Epithelial cell of esophagus (primary cell): ENCODE measurements around the gene PPCDC.

Experiments used
- DNase-seq: peaks from one replicate; pipeline ENCODE4 v3.0.0; 2010; ENCODE audit warnings: low read depth
- H3K4me3 ChIP-seq: 2 replicates; pipeline ENCODE4 v1.5.1; 2011; ENCODE audit warnings: mild to moderate bottlenecking, low read length, control low read depth
- TF ChIP-seq, protein P1 (sequence below): IDR thresholded peaks from 2 replicates; pipeline ENCODE4 v1.5.1; 2011; ENCODE audit warnings: low read depth, mild to moderate bottlenecking, low read length, control low read depth, inconsistent platforms; ENCODE audit not compliant: insufficient read depth; ENCODE audit errors: missing control alignments

Gene PPCDC

DNA sequence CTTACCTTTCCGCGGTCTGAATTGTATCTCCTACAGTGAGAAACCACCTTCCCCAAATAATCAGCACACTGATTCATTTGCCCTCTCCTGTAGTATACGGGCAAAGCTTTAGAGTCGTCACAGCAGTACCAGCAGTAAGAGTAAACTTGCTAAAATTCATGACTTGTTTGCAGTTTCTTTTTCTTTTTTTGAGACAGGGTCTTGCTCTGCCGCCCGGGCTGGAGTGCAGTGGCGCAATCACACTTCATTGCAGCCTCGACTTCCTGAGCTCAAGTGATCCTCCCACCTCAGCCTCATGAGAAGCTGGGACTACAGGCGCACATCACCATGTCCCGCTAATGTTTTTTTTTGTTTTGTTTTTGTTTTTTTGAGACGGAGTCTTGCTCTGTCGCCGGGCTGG lies 16.2 kb upstream of the PPCDC start:
- DNase-seq, result no peak
- no peak overlapping the region for H3K4me3 ChIP-seq
- TF ChIP-seq, protein P1, sequence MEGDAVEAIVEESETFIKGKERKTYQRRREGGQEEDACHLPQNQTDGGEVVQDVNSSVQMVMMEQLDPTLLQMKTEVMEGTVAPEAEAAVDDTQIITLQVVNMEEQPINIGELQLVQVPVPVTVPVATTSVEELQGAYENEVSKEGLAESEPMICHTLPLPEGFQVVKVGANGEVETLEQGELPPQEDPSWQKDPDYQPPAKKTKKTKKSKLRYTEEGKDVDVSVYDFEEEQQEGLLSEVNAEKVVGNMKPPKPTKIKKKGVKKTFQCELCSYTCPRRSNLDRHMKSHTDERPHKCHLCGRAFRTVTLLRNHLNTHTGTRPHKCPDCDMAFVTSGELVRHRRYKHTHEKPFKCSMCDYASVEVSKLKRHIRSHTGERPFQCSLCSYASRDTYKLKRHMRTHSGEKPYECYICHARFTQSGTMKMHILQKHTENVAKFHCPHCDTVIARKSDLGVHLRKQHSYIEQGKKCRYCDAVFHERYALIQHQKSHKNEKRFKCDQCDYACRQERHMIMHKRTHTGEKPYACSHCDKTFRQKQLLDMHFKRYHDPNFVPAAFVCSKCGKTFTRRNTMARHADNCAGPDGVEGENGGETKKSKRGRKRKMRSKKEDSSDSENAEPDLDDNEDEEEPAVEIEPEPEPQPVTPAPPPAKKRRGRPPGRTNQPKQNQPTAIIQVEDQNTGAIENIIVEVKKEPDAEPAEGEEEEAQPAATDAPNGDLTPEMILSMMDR, result no peak

DNA sequence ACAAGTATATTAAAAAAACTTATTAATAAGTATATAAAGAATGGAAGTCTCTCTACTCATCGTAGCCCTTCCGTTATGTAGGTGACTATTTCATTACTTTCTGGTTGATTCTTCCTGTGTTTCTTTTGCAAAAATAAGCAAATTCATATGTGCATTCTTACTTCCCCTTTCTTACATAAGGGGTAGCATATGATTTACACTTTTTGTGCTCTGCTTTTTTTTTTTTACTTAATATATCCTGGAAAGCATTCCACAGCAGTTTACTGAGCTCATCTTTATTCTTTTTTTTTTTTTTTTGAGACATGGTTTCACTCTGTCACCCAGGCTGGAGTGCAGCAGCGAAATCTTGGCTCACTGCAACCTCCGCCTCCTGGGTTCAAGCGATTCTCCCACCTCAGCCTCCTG lies 15.2 kb upstream of the PPCDC start:
- TF ChIP-seq, protein P1, result no peak
- H3K4me3 ChIP-seq, result no peak overlapping the region
- DNase-seq, result no peak

DNA sequence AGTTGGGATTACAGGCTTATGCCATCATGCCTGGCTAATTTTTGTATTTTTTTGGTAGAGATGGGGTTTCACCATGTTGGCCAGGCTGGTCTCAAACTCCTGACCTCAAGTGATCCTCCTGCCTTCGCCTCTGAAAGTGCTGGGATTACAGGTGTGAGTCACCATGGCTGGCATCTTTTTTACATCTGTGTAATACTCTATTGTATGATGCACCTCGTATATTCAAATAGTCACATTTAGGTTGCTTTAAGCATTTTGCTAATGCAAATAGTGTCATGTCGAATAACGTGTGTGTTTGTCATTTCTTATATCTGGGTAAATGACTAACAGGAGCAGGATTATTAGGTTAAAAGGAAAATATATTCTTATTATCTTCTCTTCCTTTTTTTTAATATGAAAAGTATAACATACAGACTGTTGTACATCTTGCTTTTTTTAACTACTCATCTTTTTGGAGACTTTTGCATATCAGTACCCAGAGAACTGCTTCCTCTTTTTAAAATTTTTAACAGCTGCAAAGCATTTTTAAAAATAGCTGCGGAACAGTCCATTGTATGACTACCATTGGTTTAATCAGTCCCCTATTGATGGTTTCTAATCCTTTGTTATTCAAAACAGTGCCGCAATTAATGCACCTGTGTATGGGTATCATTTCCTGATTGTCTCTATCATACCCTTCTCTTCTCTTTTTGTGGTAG lies 14.6 kb upstream of the PPCDC start:
- no peak overlapping the region for H3K4me3 ChIP-seq
- TF ChIP-seq, protein P1, result no peak
- no peak for DNase-seq

DNA sequence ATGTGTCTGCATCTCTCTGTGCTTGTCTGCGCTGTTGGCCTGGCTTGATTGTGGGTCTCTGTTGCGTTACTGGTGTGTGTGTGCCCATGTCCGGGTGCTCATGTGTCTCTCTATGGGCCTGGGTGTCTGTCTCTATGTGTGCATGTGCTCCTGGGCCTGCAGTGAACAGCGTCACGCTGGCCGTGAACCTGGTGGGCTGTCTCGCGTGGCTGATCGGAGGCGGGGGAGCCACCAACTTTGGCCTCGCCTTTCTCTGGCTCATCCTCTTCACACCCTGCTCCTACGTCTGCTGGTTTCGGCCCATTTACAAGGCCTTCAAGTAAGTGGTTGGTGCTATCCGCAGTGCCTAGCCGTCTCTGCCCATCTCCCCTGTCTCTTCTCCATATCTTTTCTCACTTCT lies 7.0 kb upstream of the PPCDC start:
- DNase-seq, result no peak
- no peak overlapping the region for H3K4me3 ChIP-seq
- TF ChIP-seq, protein P1, result no peak

DNA sequence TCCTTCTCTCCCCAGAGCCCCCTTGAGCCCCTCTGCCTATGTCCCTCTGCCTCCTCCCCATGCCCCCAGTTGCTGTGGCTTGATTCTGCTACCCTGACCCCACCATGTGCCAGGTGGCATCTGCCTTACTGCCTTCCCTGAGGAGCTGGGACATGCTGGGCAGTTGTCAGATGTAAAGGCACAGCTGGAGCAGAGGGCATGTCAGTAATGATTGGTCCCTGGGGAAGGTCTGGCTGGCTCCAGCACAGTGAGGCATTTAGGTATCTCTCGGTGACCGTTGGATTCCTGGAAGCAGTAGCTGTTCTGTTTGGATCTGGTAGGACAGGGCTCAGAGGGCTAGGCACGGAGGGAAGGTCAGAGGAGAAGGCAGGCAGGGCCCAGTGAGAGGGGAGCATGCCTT lies 3.5 kb upstream of the PPCDC start:
- TF ChIP-seq, protein P1, result no peak
- no peak overlapping the region for H3K4me3 ChIP-seq
- no peak for DNase-seq

DNA sequence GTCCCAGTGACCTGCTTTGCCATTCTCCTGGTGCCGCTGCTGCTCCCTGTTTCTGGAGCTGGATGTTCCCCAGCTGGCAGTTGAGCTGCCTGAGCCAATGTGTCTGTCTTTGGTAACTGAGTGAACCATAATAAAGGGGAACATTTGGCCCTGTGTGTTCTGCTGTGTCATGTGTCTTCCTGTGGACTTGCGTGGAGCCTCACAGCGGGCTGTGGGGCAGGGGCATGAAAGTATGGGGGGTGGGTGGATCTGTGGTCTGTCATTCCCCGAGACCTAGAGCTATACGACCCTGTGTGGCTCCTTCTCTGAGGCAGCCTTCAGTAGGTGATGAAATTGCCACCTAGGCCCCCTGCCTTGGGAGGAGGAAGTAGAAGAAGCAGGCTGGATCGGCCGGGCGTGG lies 2.0 kb upstream of the PPCDC start:
- no peak overlapping the region for H3K4me3 ChIP-seq
- TF ChIP-seq, protein P1, result no peak
- no peak for DNase-seq

DNA sequence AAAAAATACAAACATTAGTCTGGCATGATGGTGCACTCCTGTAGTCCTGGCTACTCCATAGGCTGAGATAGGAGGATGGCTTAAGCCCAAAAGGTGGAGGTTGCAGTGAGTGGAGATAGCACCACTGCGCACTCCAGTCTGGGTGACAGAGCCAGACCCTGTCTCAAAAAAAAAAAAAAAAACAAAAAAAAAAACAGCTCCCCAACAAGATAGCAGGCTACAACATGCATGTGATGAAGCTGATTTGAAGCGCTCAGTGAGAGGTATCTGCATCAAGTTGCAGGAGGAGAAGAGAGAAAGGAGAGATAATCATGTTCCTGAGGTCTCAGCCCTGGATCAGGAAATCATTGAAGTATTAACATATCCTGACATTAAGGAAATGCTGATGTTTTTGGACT lies 608 bp upstream of the PPCDC start:
- TF ChIP-seq, protein P1, result no peak
- DNase-seq, result no peak

More for the DNA sequence above, 608 bp upstream of the PPCDC start:
- no peak overlapping the region for H3K4me3 ChIP-seq
